NCI-H774 (cell line): Measurements from ENCODE around the gene CNTN4.
"Not testable (repeated sequence)": the region's sequence is repeated elsewhere in the genome, so short reads cannot be mapped to it uniquely, and the experiment has no call there.

Source experiments
- DNase-seq: peaks from one replicate; lab custom pipeline; 2025; lab: John Stamatoyannopoulos, UW

Gene CNTN4

DNA sequence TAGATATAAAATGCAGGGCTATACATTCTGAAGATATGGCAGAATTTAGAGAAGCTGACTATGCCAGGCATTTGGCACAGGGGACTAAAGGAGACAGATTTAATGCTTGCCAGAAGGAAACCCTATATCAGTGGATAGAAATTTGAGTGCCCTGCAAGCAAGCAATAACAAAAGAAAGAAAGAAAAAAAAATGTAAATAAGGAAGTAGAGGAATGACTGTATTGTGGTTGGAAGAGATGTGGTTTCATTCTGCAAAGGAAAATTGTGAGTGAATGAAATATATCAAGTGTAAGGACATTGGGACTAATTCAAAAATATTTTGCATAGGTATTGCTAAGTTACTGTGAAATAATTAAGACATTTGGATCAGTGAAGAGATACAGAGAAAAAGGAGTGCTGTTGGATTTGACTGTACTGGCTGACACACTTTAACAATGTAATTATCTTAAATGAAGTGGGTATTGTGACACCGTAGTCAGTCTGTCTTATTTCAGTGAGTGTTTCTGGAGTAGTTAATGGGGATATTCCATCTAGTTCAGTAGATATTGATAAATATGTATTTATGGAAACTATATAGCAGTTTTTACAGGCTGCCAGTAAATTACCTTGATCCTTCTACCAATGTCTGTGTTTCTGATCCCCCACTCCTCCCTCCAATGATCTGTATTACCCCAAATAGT is 418.2 kb downstream of the CNTN4 start:
- no peak for DNase-seq

DNA sequence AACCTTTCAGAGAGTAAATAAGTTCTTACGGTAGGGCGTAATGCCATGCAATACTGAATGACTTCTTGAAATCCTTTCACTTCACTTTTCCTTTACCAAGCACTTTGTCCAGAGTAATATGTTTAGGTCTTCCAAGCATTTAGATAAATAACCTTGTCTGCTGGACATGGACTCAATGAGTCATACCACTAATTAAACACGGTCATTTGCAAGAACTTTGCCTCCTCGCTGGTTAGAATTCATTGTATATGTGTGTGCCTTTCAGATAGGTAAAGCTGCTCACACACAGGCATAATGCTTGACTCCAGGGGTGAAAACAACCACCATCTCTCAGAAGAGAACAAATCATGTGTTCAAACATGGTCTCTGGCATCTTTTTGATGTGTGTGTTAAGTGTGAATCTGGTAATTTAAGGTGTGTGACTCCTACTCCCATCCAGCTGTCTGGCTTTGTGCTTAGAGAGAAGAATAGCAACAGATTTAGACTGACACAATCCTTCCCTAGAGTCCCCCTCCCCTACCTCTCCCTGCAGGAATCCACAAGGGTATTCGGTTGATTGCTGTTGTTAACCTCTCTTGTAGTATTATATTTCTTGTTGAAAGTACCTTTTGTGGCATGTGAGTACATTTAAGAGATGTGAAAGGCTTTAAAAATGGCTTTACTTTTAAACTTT is 419.0 kb downstream of the CNTN4 start:
- no peak for DNase-seq

DNA sequence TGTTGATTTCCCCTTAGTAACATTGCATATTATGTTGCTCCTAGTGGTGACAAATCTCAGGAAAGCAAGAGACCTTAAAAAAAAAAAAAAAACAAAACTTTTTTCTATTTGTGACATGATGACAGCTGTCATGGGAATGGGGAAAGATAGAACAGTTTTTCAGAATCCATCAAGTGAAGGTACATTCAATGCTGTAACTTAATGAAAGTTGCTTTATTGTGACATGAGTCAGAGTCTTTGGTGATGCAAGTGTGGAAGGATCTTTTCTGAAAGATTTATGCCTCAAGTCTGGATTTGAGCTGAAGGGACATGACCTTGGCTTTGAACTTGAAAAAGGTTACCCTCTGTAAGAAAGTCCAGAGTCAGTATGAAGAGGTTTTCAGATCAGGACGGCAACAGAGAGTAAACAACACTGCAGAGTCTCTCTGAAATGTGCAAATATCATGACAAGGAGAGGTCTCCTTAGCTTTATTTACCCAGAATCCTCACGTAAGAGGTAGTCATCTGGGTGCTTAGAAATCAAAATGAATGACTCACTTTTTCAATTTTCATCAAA is 424.7 kb downstream of the CNTN4 start:
- no peak for DNase-seq

DNA sequence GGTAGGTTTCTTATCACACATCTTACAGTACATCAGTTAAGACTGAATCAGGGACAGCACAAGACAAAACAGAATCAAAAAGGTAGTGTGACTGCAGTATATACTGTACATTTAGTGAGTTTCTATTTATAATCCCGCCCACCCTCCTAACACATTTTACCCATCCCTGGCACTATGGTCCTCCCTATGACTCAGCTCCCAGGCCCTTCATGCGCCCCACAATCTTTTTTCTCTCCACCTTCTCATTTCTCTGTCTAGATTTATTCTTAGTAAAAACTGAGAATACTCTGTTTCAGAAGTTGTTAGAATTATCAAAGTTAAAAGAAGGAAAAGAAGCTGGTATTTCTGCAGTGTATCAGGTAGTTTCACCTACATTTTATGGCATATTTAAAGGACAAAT is 427.3 kb downstream of the CNTN4 start:
- no peak for DNase-seq

DNA sequence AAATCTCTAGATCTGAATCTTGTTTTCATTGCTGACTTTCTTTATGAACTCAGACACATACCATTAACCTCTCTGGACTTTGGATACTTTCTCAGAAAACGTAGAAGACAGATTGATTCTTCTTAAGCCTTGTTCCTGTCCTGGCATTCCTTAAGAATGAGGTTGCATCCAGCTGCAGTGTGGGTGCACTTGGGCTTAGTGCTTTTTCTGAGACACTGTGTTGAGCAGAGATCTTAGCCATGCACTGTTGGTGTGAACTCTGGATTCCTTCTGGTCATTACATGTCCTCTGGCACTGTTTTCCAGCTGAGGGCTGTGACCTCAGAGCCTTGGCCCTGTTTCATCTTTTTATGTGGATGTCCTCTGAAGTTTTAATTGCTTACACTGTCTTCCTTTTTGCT is 428.3 kb downstream of the CNTN4 start:
- no peak for DNase-seq

DNA sequence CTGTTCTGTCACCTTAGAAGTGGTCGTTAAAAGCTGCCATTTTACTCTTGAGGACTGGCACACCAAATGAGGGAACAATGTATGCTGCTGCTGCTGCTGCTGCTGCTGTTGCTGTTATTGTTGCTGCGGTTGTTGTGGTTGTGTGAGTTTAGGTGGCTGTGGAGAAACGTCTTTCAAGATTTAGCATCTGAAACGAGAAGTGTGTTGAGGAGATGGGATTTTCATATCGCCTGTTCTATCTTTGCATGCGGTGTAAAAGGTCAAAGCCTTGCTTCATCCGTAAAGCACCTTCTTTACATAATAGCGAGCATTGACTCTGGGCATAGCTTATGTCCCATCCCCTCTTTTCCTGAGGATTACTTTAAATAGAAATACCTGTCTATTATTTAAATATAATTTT is 428.7 kb downstream of the CNTN4 start:
- DNase-seq: not testable (repeated sequence)

DNA sequence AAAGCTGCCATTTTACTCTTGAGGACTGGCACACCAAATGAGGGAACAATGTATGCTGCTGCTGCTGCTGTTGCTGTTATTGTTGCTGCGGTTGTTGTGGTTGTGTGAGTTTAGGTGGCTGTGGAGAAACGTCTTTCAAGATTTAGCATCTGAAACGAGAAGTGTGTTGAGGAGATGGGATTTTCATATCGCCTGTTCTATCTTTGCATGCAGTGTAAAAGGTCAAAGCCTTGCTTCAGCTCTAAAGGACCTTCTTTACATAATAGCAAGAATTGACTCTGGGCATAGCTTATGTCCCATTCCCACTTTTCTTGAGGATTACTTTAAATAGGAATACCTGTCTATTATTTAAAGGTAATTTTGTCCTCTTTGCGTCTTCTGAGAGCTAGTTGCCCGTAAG is 436.1 kb downstream of the CNTN4 start:
- not testable (repeated sequence) for DNase-seq

DNA sequence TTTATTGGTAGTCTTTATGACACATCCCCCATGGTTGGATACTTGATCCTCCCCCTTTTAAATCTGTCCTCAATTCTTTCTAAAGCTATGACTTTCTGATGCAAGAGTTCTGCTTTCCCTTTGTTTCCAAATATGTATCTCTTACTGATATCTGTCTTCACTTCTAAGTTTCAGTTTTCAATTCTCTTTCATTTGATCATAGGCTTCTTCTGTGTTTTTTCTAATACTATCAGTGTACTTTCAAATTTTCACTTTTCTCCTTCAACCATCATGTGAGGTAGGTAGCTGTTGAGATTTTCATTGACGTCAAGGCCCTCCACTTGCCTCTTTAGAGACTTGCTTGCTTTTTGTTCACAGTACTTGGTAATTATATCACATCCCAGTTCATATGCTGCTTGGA is 436.5 kb downstream of the CNTN4 start:
- DNase-seq: no peak

DNA sequence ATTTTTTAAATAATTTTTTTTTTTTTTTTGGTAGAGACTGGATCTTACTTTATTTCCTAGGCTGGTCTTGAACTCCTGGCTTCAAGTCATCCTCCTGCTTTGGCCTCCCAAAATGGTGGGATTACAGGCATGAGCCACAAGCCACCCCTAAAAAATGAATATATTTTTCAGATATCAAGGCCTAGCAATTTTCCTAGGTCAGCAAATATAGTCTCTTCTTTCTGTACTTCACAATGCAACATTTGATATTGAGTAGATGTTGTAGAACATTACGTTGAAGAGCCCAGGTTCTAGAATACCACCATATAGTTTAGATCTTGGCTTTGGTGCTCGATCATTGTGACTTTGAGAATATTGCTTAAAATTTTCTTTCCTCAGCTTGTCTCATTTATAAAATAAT is 437.9 kb downstream of the CNTN4 start:
- DNase-seq: no peak

DNA sequence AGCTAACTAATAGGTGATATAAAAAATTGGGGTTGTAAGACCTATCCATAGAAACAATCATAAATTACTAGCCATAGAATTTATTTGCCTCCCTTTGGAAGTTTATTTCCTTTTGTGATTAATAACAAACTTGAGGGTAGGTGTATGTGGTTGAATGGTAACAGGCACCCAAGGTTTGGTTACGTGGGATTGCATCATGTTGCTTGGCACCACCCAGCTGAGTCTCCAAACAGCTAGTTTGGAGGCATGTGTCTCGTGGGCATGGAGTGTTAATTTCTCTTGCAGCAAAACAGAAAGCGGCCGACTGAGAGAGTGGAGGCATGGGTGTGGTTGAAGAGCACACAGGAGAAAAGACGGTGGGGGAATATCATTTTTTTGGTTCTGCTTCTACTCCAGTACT is 441.4 kb downstream of the CNTN4 start:
- DNase-seq: no peak

DNA sequence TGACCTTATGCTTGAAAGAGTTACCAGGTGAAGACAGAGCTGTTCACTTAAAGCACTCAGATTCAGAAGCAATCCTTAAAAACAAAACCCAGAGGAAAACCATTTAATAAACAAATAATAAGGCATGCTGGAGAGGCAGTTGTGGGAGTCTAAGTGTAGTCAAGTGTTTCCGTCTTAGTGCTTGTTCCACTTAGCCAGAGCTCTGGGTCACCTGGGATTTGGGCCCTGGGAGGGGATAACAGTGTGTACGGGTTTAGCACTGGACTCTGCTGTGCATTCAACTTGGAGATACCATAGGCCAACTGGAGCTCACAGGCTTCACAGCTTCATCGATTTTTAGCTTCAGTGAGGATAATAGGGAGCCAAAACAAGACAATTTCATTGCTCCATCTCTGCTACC is 444.6 kb downstream of the CNTN4 start:
- DNase-seq: peak; percentile 16

DNA sequence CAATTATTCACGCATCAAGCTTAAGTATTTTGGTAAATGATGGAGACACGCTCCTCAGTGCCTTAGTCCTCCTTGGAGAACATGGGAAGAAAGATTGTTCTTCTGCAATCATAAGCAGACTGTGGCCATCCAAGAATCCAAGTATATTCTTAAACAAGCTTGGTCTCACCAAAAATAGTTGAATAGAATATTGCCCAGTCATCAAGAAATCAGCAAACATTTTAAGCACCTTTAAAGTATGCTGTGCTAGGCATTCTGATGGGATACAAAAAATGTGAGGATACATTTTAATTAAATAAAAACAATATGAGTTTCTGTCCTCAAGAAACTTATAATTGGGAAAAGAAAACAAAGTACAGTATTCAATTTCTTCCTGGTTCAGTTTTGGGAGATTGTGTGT is 445.5 kb downstream of the CNTN4 start:
- no peak for DNase-seq

DNA sequence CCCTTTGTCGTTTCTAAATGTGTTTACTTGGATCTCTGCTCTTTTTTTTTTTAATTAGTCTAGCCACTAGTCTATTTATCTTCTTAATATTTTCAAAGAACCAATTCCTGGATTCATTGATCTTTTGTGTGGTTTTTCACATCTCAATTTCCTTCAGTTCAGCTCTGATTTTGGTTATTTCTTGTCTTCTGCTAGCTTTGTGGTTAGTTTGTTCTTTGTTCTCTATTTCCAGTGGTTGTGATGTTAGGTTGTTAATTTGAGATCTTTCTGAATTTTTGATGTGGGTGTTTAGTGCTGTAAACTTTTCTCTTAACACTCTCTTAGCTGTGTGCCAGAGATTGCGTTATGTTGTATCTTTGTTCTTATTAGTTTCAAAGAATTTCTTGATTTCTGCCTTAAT is 446.1 kb downstream of the CNTN4 start:
- DNase-seq: no peak

DNA sequence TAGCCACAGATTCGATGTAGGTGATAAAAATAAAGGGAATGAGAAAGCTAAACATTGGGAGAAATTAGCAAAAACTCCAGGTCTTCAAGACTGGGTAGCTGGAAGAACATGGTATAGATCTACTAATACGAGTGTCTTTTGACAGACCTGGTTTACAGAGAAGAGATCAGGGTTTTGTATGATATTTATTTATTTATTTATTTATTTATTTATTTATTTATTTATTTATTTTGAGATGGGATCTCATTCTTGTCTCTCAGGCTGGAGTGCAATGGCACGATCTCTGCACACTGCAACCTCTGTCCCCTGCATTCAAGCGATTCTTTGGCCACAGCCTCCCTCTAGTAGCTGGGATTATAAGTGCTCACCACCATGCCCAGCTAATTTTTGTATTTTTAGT is 448.4 kb downstream of the CNTN4 start:
- no peak for DNase-seq

DNA sequence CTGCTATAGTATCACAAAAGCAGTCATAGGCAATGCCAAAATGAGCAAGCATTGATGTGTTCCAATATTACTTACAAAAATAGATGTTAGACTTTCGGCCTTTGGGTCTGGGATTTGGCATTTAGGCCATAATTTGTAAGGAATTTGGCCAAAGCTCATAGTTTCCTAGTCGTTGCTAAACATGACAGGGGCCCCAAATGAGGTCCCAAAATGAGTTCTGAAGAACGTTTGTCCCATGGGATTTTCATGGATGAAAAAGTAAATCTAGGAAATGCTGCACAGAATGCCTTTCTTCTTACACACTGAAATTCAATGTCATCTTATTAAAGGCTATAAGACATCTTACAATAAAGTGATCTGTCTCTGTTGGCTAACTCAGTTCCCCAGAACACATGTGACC is 456.0 kb downstream of the CNTN4 start:
- DNase-seq: no peak

DNA sequence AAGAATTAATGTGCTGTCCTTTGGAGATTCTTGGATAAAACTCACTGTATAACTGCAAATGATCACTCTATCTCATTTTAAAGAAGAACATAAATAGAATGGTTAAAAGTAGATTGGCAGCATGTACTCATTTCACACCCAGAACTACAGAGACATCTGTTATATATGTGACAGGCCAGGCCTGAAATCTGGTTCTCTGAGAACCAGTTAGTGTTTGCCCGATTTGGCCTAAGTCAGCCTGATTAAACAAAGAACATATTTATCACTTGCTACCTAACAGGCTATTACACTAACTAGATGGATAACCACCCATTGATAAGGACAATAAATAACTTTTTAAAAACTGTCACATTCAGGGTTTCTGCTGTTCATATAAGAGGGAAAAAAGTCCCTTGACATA is 460.1 kb downstream of the CNTN4 start:
- no peak for DNase-seq

DNA sequence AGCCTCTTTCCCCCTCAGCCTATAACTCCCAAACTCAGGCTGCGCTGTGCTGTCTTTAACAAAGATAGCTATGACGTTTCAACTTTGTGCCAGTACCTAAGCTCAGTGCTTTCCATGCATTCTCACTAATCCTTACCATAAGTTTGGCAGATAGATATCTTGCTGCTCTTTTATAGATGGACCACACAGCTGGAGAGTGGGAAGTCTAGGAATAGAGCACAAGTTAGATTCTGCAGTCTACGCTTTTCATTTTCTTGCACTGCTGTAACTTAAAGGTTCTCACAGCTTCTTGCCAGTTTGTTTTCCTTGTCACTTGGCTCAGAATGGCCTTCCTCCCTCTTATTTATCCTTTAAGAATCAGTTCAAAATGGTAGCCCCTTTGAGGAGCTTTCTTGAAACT is 468.8 kb downstream of the CNTN4 start:
- DNase-seq: no peak

DNA sequence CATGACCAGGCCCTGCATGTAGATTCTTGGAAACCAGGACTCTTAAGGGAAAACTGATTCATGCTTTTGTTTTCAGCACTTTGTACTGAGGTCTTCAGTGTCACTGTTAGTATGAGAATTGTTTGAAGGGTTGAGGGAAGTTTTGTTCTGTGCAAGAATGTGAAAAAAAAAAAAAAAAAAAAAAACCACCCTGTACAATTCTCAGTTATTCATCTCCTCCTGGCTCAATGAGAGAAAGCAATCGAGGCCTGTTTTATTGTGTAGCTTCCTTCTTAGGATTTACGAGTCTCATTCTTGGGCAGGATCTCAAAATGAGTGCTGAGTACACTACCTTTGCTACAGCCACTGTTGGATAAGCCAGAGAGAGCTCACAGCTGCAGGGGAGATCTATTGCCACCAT is 469.5 kb downstream of the CNTN4 start:
- no peak for DNase-seq

DNA sequence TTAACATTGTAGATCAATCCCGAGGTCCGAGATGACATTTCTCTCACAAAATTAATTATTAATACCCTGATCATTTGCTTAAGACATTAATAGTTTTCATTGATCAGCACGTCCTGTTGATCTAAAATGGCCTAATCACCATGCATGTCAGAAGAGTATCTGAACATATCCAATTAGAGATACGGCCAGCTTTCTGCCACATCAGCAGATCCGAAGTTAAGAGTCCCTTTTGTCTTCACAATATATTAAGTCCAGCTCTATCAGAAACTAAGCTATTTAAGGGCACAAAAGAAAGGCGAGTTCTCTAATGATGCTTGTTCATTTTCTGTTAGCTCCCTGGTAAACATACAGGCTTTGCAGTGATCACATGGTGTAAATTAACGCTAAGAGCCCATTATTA is 470.3 kb downstream of the CNTN4 start:
- DNase-seq: peak; percentile 16

DNA sequence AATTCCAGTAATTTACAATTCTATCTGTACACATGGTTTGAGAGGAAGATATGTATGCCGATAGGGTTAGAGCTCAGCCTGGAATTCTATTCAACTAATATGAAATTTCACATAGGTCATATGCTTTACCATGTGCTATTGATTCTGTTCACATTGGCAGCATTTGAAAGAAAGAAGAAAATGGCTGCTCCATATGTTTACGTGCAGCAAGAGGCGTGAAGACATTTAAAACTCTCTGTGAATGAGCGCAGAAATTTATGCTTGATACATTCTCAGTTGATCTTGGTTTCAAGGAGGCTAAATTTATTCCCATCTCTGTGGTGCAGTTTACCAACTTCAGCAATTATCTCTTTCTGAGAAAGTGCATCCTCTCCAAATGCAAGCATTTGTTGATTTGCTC is 478.9 kb downstream of the CNTN4 start:
- DNase-seq: no peak

DNA sequence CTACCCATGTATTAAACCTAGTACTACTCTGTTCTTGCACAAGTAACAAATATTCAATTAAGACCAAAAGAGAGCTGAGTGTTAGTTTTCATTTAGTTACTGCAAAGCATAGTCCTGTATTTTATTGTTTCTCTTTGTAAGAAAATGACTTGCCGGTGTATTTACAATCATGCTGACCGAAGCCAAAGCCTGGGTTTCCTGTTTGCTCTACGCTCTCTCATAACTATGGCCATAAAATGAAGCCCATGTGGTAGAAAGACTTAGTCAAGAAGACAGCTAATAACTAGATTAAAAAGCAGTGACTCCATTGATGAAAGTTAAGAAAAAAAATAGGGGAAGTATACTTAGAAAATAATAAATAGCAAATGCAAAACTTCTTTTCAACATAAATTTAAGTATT is 479.9 kb downstream of the CNTN4 start:
- no peak for DNase-seq

DNA sequence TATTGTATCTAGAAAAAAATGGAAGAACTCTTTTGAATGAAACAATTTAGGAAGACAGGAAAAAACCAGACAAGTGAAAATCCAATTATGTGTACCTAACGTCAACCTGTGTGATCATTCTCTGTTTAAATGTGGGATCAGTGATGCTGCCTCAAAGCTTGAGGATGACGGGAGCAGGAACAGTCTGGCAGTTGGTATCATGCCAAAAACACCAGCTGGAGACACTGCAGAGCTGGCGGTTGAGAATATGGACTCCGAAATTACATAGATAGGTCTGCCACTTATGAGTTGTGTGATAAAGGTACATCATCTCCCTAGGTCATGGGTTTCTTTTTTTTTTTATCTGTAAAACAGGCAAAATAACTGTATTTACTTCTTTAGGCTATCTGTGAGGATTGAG is 480.5 kb downstream of the CNTN4 start:
- no peak for DNase-seq

DNA sequence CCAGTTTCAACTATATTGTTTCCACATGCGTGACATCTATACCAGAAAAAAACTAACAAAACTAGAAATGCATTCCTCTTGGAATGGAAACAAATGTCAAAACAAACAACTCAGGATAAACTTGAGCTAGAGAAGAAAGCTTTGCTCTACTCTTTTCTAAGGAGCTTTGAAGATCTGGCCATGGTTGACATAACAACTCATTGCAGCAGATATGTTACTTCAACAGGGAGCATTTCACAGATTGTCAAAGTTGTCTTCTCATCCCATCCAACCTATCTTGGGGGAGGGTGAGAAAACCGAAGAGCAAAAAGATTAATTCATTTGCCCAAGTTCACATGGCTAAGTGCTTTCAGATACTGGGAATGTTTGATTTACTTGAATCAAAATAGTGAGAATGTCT is 484.4 kb downstream of the CNTN4 start:
- no peak for DNase-seq
